Measurements from ENCODE around the gene GP1BB. TPM values are rescaled to one million over a fixed set of nuclear protein-coding genes. Genes with fewer than 3 reads are reported as not detected.

The GP1BB gene
- total and polyA plus RNA-seq, 12 donors, result 0.42 to 29.8 (median 4.7) TPM; not detected in 2

- TF ChIP-seq POLR2A (IDR thresholded peaks at IDR 0.05) (no peak), CTCF (IDR thresholded peaks at IDR 0.05) (no peak)
- Histone ChIP-seq H3K27me3 (no peaks in the 10 kb centered on the region), H3K4me3 (no peak overlapping the region), H3K36me3 (replicated peaks in 1 of 2) (no peaks in the 10 kb centered on the region), H3K9me3 (replicated peaks in 1 of 3) (no peaks in the 10 kb centered on the region), H3K4me1 (replicated peaks in 1 of 2) (no peaks in the 10 kb centered on the region), H3K27ac (no peak overlapping the region)
- intact Hi-C loops (cut with DNase I), result no loop called here
- WGBS, 4 donors, result 67 to 74% (median 72%) methylated on average over 7 to 31 of the region's 31 CpGs
- DNase-seq, result no peak
Observed at GRCh38 chr22:19738664-19739447, 15.5 kb downstream of the GP1BB start.

DNA sequence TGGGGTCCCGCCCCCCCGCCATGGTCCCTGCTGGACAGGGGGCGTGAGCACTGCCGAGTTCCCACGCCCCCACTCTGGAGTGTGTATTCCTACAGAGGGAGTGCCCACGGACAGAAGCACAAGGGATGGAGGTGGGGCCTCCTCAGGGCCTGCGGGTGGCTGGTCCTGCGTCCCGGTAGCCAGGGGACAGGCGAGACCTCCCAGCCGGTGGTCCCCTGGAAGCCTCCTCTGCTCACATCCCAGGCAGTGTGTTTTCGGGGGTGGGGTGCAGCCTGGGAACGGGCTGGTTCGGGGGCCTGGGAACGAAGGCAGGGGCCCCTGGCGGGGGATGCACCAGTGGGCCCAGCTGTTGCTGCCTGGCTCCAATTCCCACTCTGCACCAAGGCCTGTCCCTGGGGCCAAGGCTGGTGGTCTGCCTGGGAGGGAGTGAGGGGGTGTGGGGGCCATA is 16.1 kb downstream of the GP1BB start:
- TF ChIP-seq POLR2A (IDR thresholded peaks at IDR 0.05), result no peak
- no peak for TF ChIP-seq CTCF (IDR thresholded peaks at IDR 0.05)
- Histone ChIP-seq H3K27ac (no peak overlapping the region), H3K9me3 (replicated peaks in 1 of 3) (no peaks in the 10 kb centered on the region), H3K4me3 (no peak overlapping the region), H3K27me3 (no peaks in the 10 kb centered on the region), H3K4me1 (replicated peaks in 1 of 2) (no peaks in the 10 kb centered on the region), H3K36me3 (replicated peaks in 1 of 2) (no peaks in the 10 kb centered on the region)
- intact Hi-C loops (cut with DNase I), result no loop called here
- WGBS, 4 donors, result 59 to 76% (median 70%) methylated on average over 6 to 16 of the region's 16 CpGs
- DNase-seq, result no peak

- H3K9me3 ChIP-seq (replicated peaks in 1 of 3), result no peaks in the 10 kb centered on the region
- DNase-seq, result no peak
- 84 to 90% (median 89%) methylated on average over 5 to 7 of the region's 7 CpGs for whole genome bisulfite sequencing, 4 donors
- H3K27me3 ChIP-seq, result no peaks in the 10 kb centered on the region
- intact Hi-C loops (cut with DNase I), result no loop called here
- H3K27ac ChIP-seq, result no peak overlapping the region
- H3K4me1 ChIP-seq (replicated peaks in 1 of 2), result no peaks in the 10 kb centered on the region
- no peaks in the 10 kb centered on the region for H3K36me3 ChIP-seq (replicated peaks in 1 of 2)
- no peak for TF ChIP-seq POLR2A (IDR thresholded peaks at IDR 0.05)
- TF ChIP-seq CTCF (IDR thresholded peaks at IDR 0.05), result no peak
- no peak overlapping the region for H3K4me3 ChIP-seq
Observed at GRCh38 chr22:19739911-19740449, 16.6 kb downstream of the GP1BB start.

DNA sequence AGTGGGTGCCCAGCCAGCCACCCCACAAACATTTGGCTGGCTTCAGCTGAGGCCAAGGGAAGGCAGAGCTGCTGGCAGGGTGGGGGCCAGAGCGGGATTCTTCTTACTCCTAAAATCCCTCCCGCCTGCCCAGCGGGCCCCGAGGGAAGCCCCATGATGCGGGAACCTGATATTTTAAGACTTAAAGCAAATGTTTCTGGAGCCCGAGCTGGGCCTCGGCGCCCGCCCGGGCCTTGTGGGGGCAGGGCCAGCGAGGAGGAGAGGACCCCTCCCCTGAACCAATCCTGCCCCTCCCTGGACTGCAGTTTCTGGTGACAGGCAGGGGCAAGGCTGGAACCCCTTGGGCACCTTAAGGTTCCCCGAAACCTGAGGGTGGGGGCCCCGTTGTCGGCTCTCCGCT is 17.2 kb downstream of the GP1BB start:
- no peak overlapping the region for H3K4me3 ChIP-seq
- 87 to 93% (median 90%) methylated on average over 6 to 15 of the region's 15 CpGs for WGBS, 4 donors
- no peaks in the 10 kb centered on the region for H3K9me3 ChIP-seq (replicated peaks in 1 of 3)
- H3K27me3 ChIP-seq, result no peaks in the 10 kb centered on the region
- DNase-seq, result no peak
- intact Hi-C loops (cut with DNase I), result no loop called here
- H3K36me3 ChIP-seq (replicated peaks in 1 of 2), result no peaks in the 10 kb centered on the region
- no peaks in the 10 kb centered on the region for H3K4me1 ChIP-seq (replicated peaks in 1 of 2)
- TF ChIP-seq POLR2A (IDR thresholded peaks at IDR 0.05) (no peak), CTCF (IDR thresholded peaks at IDR 0.05) (no peak)
- H3K27ac ChIP-seq, result no peak overlapping the region
